Measurements from ENCODE around the gene ADA. TPM values are rescaled to one million over a fixed set of nuclear protein-coding genes. Genes with fewer than 3 reads are reported as not detected.
A peak's percentile ranks its signal among the peaks of the same experiment; 100 is the strongest.

ADA gene
- total RNA-seq, 1 donor from 2014 or later = 12.6 TPM

- FAIRE-seq (no peak), DNase-seq (ENCODE audit: low read depth) (no peak)
- H3K27me3 ChIP-seq (ENCODE audit: control insufficient read depth, insufficient read depth, low read length) = no peaks in the 10 kb centered on the region
- no peak overlapping the region for H3K4me3 ChIP-seq (ENCODE audit: low read depth, low read length)
- no peaks in the 10 kb centered on the region for H3K36me3 ChIP-seq (ENCODE audit: control insufficient read depth, insufficient read depth, low read length)
- peak; percentile 1 for TF ChIP-seq CTCF (IDR thresholded peaks at IDR 0.05; ENCODE audit: insufficient read depth, low read length, severe bottlenecking)
Measured at GRCh38 chr20:44598423-44599305, 52.8 kb downstream of the ADA start.

- Histone ChIP-seq H3K4me3 (ENCODE audit: low read depth, low read length) (no peak overlapping the region), H3K36me3 (ENCODE audit: control insufficient read depth, insufficient read depth, low read length) (no peaks in the 10 kb centered on the region), H3K27me3 (ENCODE audit: control insufficient read depth, insufficient read depth, low read length) (no peaks in the 10 kb centered on the region)
- DNase-seq (ENCODE audit: low read depth) (no peak), FAIRE-seq (no peak)
- no peak for TF ChIP-seq CTCF (IDR thresholded peaks at IDR 0.05; ENCODE audit: insufficient read depth, low read length, severe bottlenecking)
Measured at GRCh38 chr20:44597930-44598329, 53.6 kb downstream of the ADA start.

- Histone ChIP-seq H3K27me3 (ENCODE audit: control insufficient read depth, insufficient read depth, low read length) (no peaks in the 10 kb centered on the region), H3K4me3 (ENCODE audit: low read depth, low read length) (no peak overlapping the region), H3K36me3 (ENCODE audit: control insufficient read depth, insufficient read depth, low read length) (no peaks in the 10 kb centered on the region)
- DNase-seq (ENCODE audit: low read depth) (no peak), FAIRE-seq (no peak)
- no peak for TF ChIP-seq CTCF (IDR thresholded peaks at IDR 0.05; ENCODE audit: insufficient read depth, low read length, severe bottlenecking)
Measured at GRCh38 chr20:44597516-44597915, 54.0 kb downstream of the ADA start.

GRCh38 chr20:44596876-44597275, 54.6 kb downstream of the ADA start:
- DNase-seq (ENCODE audit: low read depth) = no peak
- TF ChIP-seq CTCF (IDR thresholded peaks at IDR 0.05; ENCODE audit: insufficient read depth, low read length, severe bottlenecking) = no peak
- no peaks in the 10 kb centered on the region for H3K36me3 ChIP-seq (ENCODE audit: control insufficient read depth, insufficient read depth, low read length)
- no peak for FAIRE-seq
- no peak overlapping the region for H3K4me3 ChIP-seq (ENCODE audit: low read depth, low read length)
- no peaks in the 10 kb centered on the region for H3K27me3 ChIP-seq (ENCODE audit: control insufficient read depth, insufficient read depth, low read length)

- H3K36me3 ChIP-seq (ENCODE audit: control insufficient read depth, insufficient read depth, low read length) = no peaks in the 10 kb centered on the region
- peak; percentile 69 for DNase-seq (ENCODE audit: low read depth)
- no peak for TF ChIP-seq CTCF (IDR thresholded peaks at IDR 0.05; ENCODE audit: insufficient read depth, low read length, severe bottlenecking)
- no peak for FAIRE-seq
- H3K27me3 ChIP-seq (ENCODE audit: control insufficient read depth, insufficient read depth, low read length) = no peaks in the 10 kb centered on the region
- H3K4me3 ChIP-seq (ENCODE audit: low read depth, low read length) = no peak overlapping the region
Measured at GRCh38 chr20:44596010-44596409, 55.5 kb downstream of the ADA start.

Data from bronchial epithelial cell (primary cell).